ENCODE results near the gene WDR49. TPM values are rescaled to one million over a fixed set of nuclear protein-coding genes. Genes with fewer than 3 reads are reported as not detected.

The WDR49 gene
- total and polyA plus RNA-seq, 2 experiments from 2014 or later, result not detected

DNA sequence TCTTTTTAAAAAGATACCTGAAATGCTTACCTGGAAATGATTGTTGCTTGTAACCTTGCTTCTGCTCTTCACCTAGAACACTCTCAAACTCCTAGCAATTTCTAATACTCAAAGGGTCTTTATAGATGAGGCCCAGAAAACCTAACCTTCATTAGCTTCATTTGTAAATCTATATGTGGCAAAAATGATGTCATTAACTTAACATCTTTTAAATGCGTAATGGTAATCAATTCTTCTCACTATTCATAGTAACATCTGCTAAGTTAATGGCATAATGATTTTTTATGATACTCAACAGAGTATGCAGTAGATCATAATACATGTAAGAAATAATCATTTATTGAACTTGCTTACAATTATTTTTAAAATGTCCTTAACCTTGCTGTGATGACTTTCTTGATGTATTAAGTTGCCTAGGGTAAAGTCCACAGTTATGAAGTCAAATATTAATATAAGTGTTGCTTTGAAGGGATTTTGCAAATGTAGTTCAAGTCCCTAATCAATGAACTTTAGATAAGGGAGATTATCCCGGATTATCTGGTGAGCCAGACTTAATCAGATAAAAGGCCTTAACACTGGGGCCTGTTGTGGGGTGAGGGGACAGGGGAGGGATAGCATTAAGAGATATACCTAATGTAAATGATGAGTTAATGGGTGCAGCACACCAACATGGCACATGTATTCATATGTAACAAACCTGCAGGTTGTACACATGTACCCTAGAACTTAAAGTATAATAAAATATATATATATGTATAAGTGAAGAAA lies 169.8 kb downstream of the WDR49 start:
- Histone ChIP-seq H3K4me3 (no peak overlapping the region), H3K9me2 (replicated peaks; ENCODE audit: insufficient read depth) (no peaks in the 10 kb centered on the region), H3K27ac (no peak overlapping the region), H3K27me3 (no peaks in the 10 kb centered on the region), H3K79me2 (no peaks in the 10 kb centered on the region), H3K4me2 (no peak overlapping the region), H2AFZ (no peak overlapping the region), H3K9me3 (ENCODE audit: low read depth) (no peaks in the 10 kb centered on the region), H3K4me1 (ENCODE audit: insufficient read depth) (no peaks in the 10 kb centered on the region), H4K20me1 (ENCODE audit: insufficient read depth, poor library complexity, severe bottlenecking) (no peaks in the 10 kb centered on the region), H3K36me3 (replicated peaks; ENCODE audit: insufficient read depth, low read depth) (no peaks in the 10 kb centered on the region)
- TF ChIP-seq EZH2phosphoT487 (IDR thresholded peaks at IDR 0.05; ENCODE audit: low read depth, severe bottlenecking, unreplicated experiment) (no peak), EZH2 (IDR thresholded peaks at IDR 0.05; ENCODE audit: borderline replicate concordance) (no peak)
- TF ChIP-seq, protein P1, sequence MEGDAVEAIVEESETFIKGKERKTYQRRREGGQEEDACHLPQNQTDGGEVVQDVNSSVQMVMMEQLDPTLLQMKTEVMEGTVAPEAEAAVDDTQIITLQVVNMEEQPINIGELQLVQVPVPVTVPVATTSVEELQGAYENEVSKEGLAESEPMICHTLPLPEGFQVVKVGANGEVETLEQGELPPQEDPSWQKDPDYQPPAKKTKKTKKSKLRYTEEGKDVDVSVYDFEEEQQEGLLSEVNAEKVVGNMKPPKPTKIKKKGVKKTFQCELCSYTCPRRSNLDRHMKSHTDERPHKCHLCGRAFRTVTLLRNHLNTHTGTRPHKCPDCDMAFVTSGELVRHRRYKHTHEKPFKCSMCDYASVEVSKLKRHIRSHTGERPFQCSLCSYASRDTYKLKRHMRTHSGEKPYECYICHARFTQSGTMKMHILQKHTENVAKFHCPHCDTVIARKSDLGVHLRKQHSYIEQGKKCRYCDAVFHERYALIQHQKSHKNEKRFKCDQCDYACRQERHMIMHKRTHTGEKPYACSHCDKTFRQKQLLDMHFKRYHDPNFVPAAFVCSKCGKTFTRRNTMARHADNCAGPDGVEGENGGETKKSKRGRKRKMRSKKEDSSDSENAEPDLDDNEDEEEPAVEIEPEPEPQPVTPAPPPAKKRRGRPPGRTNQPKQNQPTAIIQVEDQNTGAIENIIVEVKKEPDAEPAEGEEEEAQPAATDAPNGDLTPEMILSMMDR (IDR thresholded peaks at IDR 0.05; ENCODE audit: poor library complexity), result no peak
- no peak for DNase-seq (ENCODE audit: low spot score)
- WGBS (ENCODE audit: low lambda C conversion rate, missing lambda C conversion rate), result 70% methylated on average over 2 of the region's 2 CpGs

DNA sequence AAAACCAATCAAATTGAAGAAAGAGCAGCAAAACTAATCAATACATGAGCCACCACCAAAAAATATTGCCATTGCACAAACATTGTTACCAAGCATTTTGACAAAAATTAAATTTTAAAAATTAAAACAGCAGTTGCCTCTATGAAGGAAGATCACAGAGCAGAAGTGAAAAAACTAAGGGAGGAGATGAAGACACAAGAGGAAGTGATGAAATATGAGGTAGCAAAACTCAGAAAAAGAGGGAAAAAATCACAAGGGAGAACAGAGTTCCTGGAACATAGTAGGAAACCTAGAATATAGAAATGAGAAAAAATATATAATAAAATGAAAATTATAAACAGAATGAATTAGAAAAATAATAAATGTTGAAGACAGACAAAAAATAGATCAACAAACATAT lies 172.6 kb downstream of the WDR49 start:
- Histone ChIP-seq H3K4me1 (ENCODE audit: insufficient read depth) (no peaks in the 10 kb centered on the region), H3K27me3 (no peaks in the 10 kb centered on the region), H3K36me3 (replicated peaks; ENCODE audit: insufficient read depth, low read depth) (no peaks in the 10 kb centered on the region), H2AFZ (no peak overlapping the region), H3K27ac (no peak overlapping the region), H3K4me3 (no peak overlapping the region), H3K9me3 (ENCODE audit: low read depth) (no peaks in the 10 kb centered on the region), H3K79me2 (no peaks in the 10 kb centered on the region), H3K9me2 (replicated peaks; ENCODE audit: insufficient read depth) (no peaks in the 10 kb centered on the region), H3K4me2 (no peak overlapping the region), H4K20me1 (ENCODE audit: insufficient read depth, poor library complexity, severe bottlenecking) (no peaks in the 10 kb centered on the region)
- TF ChIP-seq, protein P1 (IDR thresholded peaks at IDR 0.05; ENCODE audit: poor library complexity), result no peak
- TF ChIP-seq EZH2 (IDR thresholded peaks at IDR 0.05; ENCODE audit: borderline replicate concordance), result no peak
- no peak for TF ChIP-seq EZH2phosphoT487 (IDR thresholded peaks at IDR 0.05; ENCODE audit: low read depth, severe bottlenecking, unreplicated experiment)
- no peak for DNase-seq (ENCODE audit: low spot score)

DNA sequence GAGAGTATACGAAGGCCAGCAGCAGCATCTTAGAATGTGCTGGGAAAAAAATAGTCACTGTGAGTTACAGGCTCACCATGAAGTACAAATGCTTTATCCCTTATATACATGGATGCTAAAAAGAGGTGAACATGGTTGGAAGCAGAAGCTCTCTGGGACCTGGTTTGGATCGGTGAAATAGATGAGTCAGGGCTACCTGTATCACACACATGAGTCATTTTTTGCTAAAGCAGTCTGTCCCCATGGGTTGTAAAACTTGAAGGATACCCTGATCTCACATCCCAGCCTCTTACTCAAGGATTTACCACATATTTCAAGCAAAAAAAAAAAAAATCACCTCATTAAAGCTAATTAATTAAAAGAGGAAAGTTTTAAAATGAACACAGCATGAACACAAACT lies 173.0 kb downstream of the WDR49 start:
- no peaks in the 10 kb centered on the region for H4K20me1 ChIP-seq (ENCODE audit: insufficient read depth, poor library complexity, severe bottlenecking)
- no peaks in the 10 kb centered on the region for H3K27me3 ChIP-seq
- H3K27ac ChIP-seq, result no peak overlapping the region
- no peaks in the 10 kb centered on the region for H3K9me3 ChIP-seq (ENCODE audit: low read depth)
- no peaks in the 10 kb centered on the region for H3K79me2 ChIP-seq
- TF ChIP-seq EZH2 (IDR thresholded peaks at IDR 0.05; ENCODE audit: borderline replicate concordance) (no peak), EZH2phosphoT487 (IDR thresholded peaks at IDR 0.05; ENCODE audit: low read depth, severe bottlenecking, unreplicated experiment) (no peak)
- TF ChIP-seq, protein P1 (IDR thresholded peaks at IDR 0.05; ENCODE audit: poor library complexity), result no peak
- H3K36me3 ChIP-seq (replicated peaks; ENCODE audit: insufficient read depth, low read depth), result no peaks in the 10 kb centered on the region
- no peak overlapping the region for H2AFZ ChIP-seq
- DNase-seq (ENCODE audit: low spot score), result no peak
- WGBS (ENCODE audit: low lambda C conversion rate, missing lambda C conversion rate), result 84% methylated on average over 2 of the region's 2 CpGs
- no peaks in the 10 kb centered on the region for H3K9me2 ChIP-seq (replicated peaks; ENCODE audit: insufficient read depth)
- no peak overlapping the region for H3K4me3 ChIP-seq
- no peak overlapping the region for H3K4me2 ChIP-seq
- no peaks in the 10 kb centered on the region for H3K4me1 ChIP-seq (ENCODE audit: insufficient read depth)

Measured in hepatocyte (in vitro differentiated cells).